Subcutaneous adipose tissue (tissue), 4 donors: ENCODE data around the gene POMT1. TPM values are rescaled to one million over a fixed set of nuclear protein-coding genes. Genes with fewer than 3 reads are reported as not detected.

Experiments
- CTCF ChIP-seq: fragments of 450-650 bp; IDR thresholded peaks from one replicate; pipeline ENCODE4 v1.5.1; 2016; ENCODE audit warnings: low read depth, mild to moderate bottlenecking, control low read depth, antibody characterized with exemption, moderate library complexity
- total RNA-seq, 4 donors: library from RNA; depleted of rRNA; stranded (reverse); fragments of >200 nt; gene quantifications; one replicate each; pipeline ENCODE4 v1.1.0, GENCODE V29; 2016

POMT1 gene
- total RNA-seq, 4 donors from 2014 or later = 17.0 to 54.3 (median 27.1) TPM

DNA sequence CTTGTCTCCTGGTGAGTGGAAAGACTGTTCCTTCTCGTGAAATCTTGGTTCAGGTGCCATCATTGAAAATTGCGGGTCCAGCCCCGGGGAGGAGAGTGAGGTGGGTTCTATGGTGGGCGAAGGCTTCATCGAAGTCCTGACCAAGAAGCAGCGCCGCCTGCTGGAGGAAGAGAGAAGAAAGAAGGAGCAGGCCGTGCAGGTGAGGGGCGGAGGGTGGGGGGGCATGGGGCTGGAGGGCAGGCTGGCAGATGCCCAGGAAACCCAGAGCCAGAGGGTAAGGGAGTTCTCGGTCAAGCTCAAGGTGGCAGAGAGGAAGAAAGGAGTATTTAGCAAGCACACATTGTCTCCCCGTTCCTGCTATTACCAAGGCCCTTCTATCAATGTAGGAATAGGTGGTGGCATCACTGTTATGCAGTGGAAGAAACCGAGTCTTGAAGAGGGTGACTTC is 24.3 kb upstream of the POMT1 start:
- TF ChIP-seq CTCF = no peak

GRCh38 chr9:131478911-131479310 is 23.8 kb upstream of the POMT1 start:
- TF ChIP-seq CTCF = no peak

DNA sequence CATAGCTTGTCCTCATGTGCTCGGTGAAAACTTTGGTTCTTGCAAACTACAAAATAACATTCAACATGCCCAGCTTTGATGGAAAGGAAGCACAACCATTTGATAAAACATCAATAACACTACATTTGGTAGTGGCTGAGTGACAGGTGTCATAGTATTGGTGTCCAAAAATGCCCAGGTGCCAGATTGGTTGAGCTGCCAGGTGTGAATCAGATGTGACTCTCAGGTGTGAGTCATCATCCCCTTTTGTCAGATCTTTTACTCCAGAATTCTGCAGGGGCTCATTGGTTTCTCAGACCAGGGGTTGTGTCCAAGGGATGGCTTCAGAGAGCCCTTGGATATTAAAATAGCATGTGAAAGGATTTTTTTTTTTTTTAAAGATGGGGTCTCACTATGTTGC is 22.5 kb upstream of the POMT1 start:
- no peak for TF ChIP-seq CTCF

- TF ChIP-seq CTCF = no peak
Observed at GRCh38 chr9:131481441-131482342, 21.0 kb upstream of the POMT1 start.

GRCh38 chr9:131482343-131483006 is 20.2 kb upstream of the POMT1 start:
- TF ChIP-seq CTCF = no peak

DNA sequence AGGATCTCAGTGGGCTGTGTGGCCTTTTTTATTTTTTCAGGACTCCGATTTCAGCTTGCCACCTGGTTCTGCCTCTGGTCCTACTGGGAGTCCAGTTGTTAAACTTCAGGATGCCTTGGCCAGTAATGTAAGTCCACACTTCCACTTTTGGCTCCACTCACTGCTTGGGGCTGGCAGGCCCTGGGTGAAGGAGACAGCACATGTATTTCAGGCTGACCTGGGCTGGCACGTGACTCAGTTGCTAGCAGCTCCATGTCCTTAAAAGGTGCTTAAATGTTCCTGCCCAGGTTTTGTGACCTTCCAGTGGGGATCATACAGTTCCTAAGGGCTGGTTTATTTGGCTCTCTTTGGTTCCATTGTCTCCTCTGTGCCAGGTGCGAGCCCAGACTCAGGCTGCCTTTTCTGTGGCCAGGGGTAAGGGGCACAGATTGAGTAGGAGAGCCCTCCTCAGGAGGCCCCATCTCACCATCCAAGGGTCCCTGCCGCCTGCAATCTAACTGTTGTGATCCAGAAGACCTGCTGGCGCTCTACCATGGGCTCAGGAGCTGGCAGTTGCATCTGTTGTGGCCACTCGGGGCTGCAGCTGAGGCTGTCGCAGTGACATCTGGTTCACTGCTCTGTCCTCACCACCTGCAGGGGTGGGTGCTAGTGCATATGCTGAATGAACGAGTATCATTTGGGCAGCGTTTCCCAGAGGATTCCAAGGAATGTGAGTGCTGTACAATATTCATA is 19.2 kb upstream of the POMT1 start:
- no peak for TF ChIP-seq CTCF

GRCh38 chr9:131484051-131484445 is 18.7 kb upstream of the POMT1 start:
- no peak for TF ChIP-seq CTCF
